Fibroblast of villous mesenchyme (primary cell): ENCODE measurements around the gene CLCA1. TPM values are rescaled to one million over a fixed set of nuclear protein-coding genes. Genes with fewer than 3 reads are reported as not detected.

Source experiments
- DNase-seq: peaks from one replicate; pipeline ENCODE4 v3.0.0-alpha.2; 2010; ENCODE audit warnings: low read depth
- H3K4me3 ChIP-seq: 2 replicates; pipeline ENCODE4 v1.5.1; 2011; ENCODE audit warnings: low read depth, mild to moderate bottlenecking, low read length
- CTCF ChIP-seq: IDR thresholded peaks from 2 replicates; pipeline ENCODE4 v1.5.1; 2012; ENCODE audit warnings: low read depth, mild to moderate bottlenecking, low read length; ENCODE audit not compliant: insufficient read depth
- total RNA-seq: library from RNA; depleted of rRNA; stranded (reverse); fragments of >200 nt; gene quantifications from 2 replicates; pipeline ENCODE4 v1.2.3, GENCODE V29; 2012

Gene CLCA1
- total RNA-seq, 1 donor, result not detected

GRCh38 chr1:86537928-86538695, 69.4 kb downstream of the CLCA1 start:
- no peak for TF ChIP-seq CTCF
- DNase-seq, result peak; percentile 13
- no peak overlapping the region for H3K4me3 ChIP-seq

GRCh38 chr1:86538775-86539174, 70.0 kb downstream of the CLCA1 start:
- H3K4me3 ChIP-seq, result no peak overlapping the region
- no peak for DNase-seq
- TF ChIP-seq CTCF, result no peak

DNA sequence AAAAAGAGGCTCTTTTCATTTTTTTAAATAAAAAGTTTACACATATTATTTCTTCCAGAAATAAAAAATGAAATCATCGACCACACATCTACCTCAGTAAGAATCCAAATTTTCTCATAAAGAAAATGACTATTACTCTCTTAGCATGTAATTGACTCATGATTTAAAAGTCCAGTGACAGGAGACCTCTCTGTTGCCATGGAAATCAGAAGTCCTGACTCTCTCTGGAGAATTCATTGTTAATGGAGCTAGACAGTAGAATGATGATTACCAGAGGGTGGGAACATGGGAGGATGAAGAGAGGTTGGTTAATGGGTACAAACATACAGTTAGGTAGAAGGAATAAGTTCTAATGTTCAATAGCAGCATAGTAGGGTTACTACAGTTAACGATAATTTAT, 73.1 kb downstream of the CLCA1 start:
- no peak for TF ChIP-seq CTCF
- no peak overlapping the region for H3K4me3 ChIP-seq
- DNase-seq, result no peak

DNA sequence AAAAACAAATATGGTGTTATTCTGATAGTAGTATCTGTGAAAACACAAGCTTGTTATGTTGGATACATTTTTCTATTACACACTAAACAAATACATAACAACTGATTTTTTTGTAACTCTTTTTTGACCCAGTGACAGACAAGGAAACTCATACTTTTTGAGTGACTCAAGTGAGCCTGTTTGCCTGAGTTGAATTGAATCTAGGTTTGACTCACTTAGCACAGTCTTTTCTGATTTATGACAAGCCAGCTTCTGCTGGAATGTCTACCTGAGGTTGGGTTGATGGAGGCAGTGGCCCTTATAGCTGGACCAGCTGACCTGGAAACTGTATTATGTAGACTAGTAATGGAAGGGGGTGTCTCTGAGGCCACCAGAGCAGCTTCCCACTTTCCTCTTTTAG, 73.9 kb downstream of the CLCA1 start:
- no peak for DNase-seq
- H3K4me3 ChIP-seq, result no peak overlapping the region
- TF ChIP-seq CTCF, result no peak

DNA sequence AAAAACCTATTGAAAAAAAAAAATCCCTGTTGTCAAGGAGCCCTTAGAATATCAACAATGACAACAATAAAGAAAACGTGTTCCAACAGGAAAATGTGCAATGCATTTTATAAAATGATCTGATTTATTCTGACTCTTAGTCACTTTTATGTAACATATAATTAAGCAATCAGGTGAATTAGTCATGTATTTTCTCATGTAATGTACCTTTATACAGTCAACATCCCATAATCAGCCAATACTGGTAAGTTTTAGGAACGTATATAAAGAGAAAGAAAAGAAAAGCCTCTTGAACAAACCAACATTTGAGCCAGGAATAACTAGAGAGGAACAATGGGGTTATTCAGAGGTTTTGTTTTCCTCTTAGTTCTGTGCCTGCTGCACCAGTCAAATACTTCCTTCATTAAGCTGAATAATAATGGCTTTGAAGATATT, 78.1 kb downstream of the CLCA1 start, which contains the start of gene CLCA4:
TSS of gene CLCA4 (plus strand) at position 292 of the 435 bp plus-strand sequence. CDS start at position 334, 42 bp downstream.
- no peak for TF ChIP-seq CTCF
- H3K4me3 ChIP-seq, result no peak within 1 kb of the TSS
- DNase-seq, result no peak

DNA sequence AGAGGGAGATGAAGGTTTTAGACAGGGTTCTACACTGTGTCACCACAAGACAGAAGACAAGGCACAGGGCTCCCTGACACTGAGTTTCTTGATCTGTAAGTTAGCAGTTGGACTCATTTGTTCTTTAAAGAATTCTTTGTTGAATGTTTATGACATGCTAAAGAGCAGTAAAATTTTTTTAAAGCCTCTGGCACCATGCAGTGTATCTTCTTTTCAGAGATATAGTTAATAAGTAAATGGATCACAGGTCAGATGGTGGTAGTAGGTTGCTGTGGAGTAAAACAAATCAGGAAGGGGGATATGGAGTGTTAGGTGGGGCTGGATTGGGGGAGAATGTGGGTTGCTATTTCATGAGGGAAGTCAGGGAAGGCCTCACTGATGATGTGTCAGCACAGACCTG, 80.1 kb downstream of the CLCA1 start:
- TF ChIP-seq CTCF, result no peak
- H3K4me3 ChIP-seq, result no peak overlapping the region
- no peak for DNase-seq

Other genes with a start within 250 kb of the CLCA1 start
- gene ODF2L, start 72.6 kb upstream of the CLCA1 start, total RNA-seq, result 40.3 and 44.5 TPM in 2 replicates
- gene CLCA2, start 44.8 kb upstream of the CLCA1 start, total RNA-seq, result 0.43 TPM in 1 of 2 replicates, not detected in the other
- gene CLCA4, start 78.2 kb downstream of the CLCA1 start, total RNA-seq, result not detected in 2 replicates
- 44.5 and 47.9 TPM in 2 replicates for gene SH3GLB1, start 235.6 kb downstream of the CLCA1 start, total RNA-seq